OCI-LY7 (cell line): ENCODE results near the gene GNL2. TPM values are rescaled to one million over a fixed set of nuclear protein-coding genes. Genes with fewer than 3 reads are reported as not detected.

ENCODE experiments used
- Bru-seq: library from RNA; stranded (reverse); fragments of 400-500 nt; gene quantifications from one replicate; lab custom pipeline; 2021; lab: Mats Ljungman, UMichigan
- BruChase-seq, 2 experiments: library from RNA; stranded (reverse); fragments of 400-500 nt; gene quantifications; one replicate each; lab custom pipeline; 2021; lab: Mats Ljungman, UMichigan
- BruUV-seq: library from RNA; stranded (reverse); fragments of 400-500 nt; replicated peaks from 2 replicates; lab custom pipeline; 2021; lab: Mats Ljungman, UMichigan
- CTCF ChIA-PET: fragments of 300-600 bp; sonication (Branson Sonifier 250); formaldehyde crosslinking; loops from one replicate; lab custom pipeline; 2022; ENCODE audit warnings: antibody characterized with exemption; ENCODE audit not compliant: unreplicated experiment; lab: Charles Lee
- POLR2A ChIA-PET: fragments of 300-600 bp; sonication (Branson Sonifier 250); formaldehyde crosslinking; loops from one replicate; lab custom pipeline; 2022; ENCODE audit warnings: antibody characterized with exemption; lab: Charles Lee
- DNase-seq: peaks from one replicate; pipeline ENCODE4 v3.0.0-alpha.2; 2015; ENCODE audit warnings: low spot score
- H2AFZ ChIP-seq: fragments of 200-600 bp; sonication (generic), shearing (Covaris generic); 2 replicates; pipeline ENCODE4 v1.6.1; 2014; ENCODE audit warnings: mild to moderate bottlenecking, antibody characterized with exemption, low read length, moderate library complexity
- H3K27ac ChIP-seq: fragments of 200-600 bp; sonication (generic); 2 replicates; pipeline ENCODE4 v1.5.1; 2014; ENCODE audit warnings: mixed run types, low read depth, mild to moderate bottlenecking, moderate library complexity, low read length, inconsistent platforms; ENCODE audit not compliant: poor library complexity, severe bottlenecking
- H3K36me3 ChIP-seq: fragments of 200-600 bp; sonication (generic); 2 replicates; pipeline ENCODE4 v1.6.1; 2014; ENCODE audit warnings: mild to moderate bottlenecking, antibody characterized with exemption, low read length, moderate library complexity, mixed read lengths; ENCODE audit not compliant: insufficient read depth
- H3K4me1 ChIP-seq: fragments of 200-600 bp; sonication (generic); 2 replicates; pipeline ENCODE4 v1.5.1; 2014; ENCODE audit warnings: mild to moderate bottlenecking, low read length; ENCODE audit not compliant: insufficient read depth, poor library complexity, severe bottlenecking
- H3K4me2 ChIP-seq: fragments of 200-600 bp; sonication (generic); 2 replicates; pipeline ENCODE4 v1.6.1; 2014; ENCODE audit warnings: mild to moderate bottlenecking, low read length
- H3K4me3 ChIP-seq: fragments of 200-600 bp; sonication (generic); 2 replicates; pipeline ENCODE4 v1.5.1; 2014; ENCODE audit warnings: mild to moderate bottlenecking, low read depth, low read length; ENCODE audit not compliant: poor library complexity, severe bottlenecking
- H3K79me2 ChIP-seq: fragments of 200-600 bp; sonication (generic); 2 replicates; pipeline ENCODE4 v1.6.1; 2016; ENCODE audit warnings: low read depth, mild to moderate bottlenecking, low read length, moderate library complexity, mixed read lengths; ENCODE audit not compliant: insufficient read depth
- H3K9me2 ChIP-seq: fragments of 200-600 bp; sonication (generic); 2 replicates; pipeline ENCODE4 v1.6.1; 2016; ENCODE audit warnings: mild to moderate bottlenecking, low read length, mixed read lengths; ENCODE audit not compliant: insufficient read depth
- H3K9me3 ChIP-seq: fragments of 200-600 bp; sonication (generic); 2 replicates; pipeline ENCODE4 v1.6.1; 2014; ENCODE audit warnings: mild to moderate bottlenecking, mixed run types, low read length, mixed read lengths
- H4K20me1 ChIP-seq: fragments of 200-600 bp; sonication (generic); 2 replicates; pipeline ENCODE4 v1.6.1; 2014; ENCODE audit warnings: mild to moderate bottlenecking, antibody characterized with exemption, low read length, moderate library complexity, mixed read lengths; ENCODE audit not compliant: insufficient read depth
- CTCF ChIP-seq: fragments of 200-600 bp; sonication (generic); conservative IDR thresholded peaks from 2 replicates; pipeline ENCODE4 v1.5.1; 2014; ENCODE audit warnings: mild to moderate bottlenecking, antibody characterized with exemption, low read length, moderate library complexity, mixed read lengths
- EZH2phosphoT487 ChIP-seq: fragments of 200-600 bp; sonication (generic); IDR thresholded peaks from 2 replicates; pipeline ENCODE4 v1.6.1; 2018; ENCODE audit warnings: low read depth, borderline replicate concordance, mild to moderate bottlenecking, mixed run types, antibody characterized with exemption, low read length, moderate library complexity, mixed read lengths
- intact Hi-C: fragments of 100-400 bp; cut with micrococcal nuclease; formaldehyde crosslinking; loops from one replicate; pipeline ENCODE4 v1.10.0; 2022; ENCODE audit not compliant: unreplicated experiment
- long read RNA-seq: library from polyadenylated mRNA; stranded (forward); transcript quantifications from one replicate; pipeline ENCODE4 v2.0.0, GENCODE V29; 2022
- total RNA-seq, 2 experiments: library from RNA; depleted of rRNA in 1 of 2; stranded (reverse); fragments of >200 nt in 1 of 2; shearing (Covaris generic) in 1 of 2; gene quantifications; 2 replicates each; pipeline ENCODE4 v1.2.3, GENCODE V29; 2014 to 2022

The GNL2 gene
- total RNA-seq (2014; rRNA removed; shearing (Covaris generic)) (107 and 112 TPM in 2 replicates), total RNA-seq (2022) (66.8 and 72.1 TPM in 2 replicates), Bru-seq, nascent RNA (percentile 84 among the genes with signal in this experiment), BruChase-seq, experiment 1, labeled RNA remaining after a 6-hour chase (percentile 79 among the genes with signal in this experiment), BruChase-seq, experiment 2, labeled RNA remaining after a 2-hour chase (percentile 88 among the genes with signal in this experiment)
- long read RNA-seq, transcript GNL2-201 (16 exons, 2,334 nt), result major isoform, 95 of 121 reads
- long read RNA-seq, partial matches to known transcripts, result 7 of 121 reads
- long read RNA-seq, other reads (novel, unspliced or antisense), result 15 of 121 reads

GRCh38 chr1:37595440-37596181 lies at the start of gene GNL2:
Gene GNL2 (minus strand): TSS chr1:37595937. CDS start chr1:37595822, 115 bp downstream.
- BruUV-seq, result no TSS peak
- Histone ChIP-seq H3K4me3 (peak within 1 kb of the TSS; percentile 97), H3K36me3 (peaks cover 34% of the 10 kb centered on the region), H3K4me1 (peaks cover 24% of the 10 kb centered on the region), H4K20me1 (peaks cover 24% of the 10 kb centered on the region), H2AFZ (peak within 1 kb of the TSS; percentile 95), H3K27ac (peak within 1 kb of the TSS; percentile 44), H3K9me3 (no peaks in the 10 kb centered on the region), H3K9me2 (no peaks in the 10 kb centered on the region), H3K4me2 (peak within 1 kb of the TSS; percentile 87), H3K79me2 (peaks cover 40% of the 10 kb centered on the region)
- peak; percentile 97 for DNase-seq
- intact Hi-C loops, result no loop called here
- POLR2A ChIA-PET, result interaction anchor here (0.6 to 1.6 kb wide), 6 partner anchors 10 to 120 kb away, joined by 4 to 7 read pairs (median 5); no protein-coding TSS in a partner anchor
- TF ChIP-seq EZH2phosphoT487 (no peak), CTCF (no peak)
- CTCF ChIA-PET, result interaction anchor here (0.7 to 1.1 kb wide), 3 partner anchors 81 to 111 kb away, joined by 3 to 4 read pairs (median 3); partner anchors contain the start of gene MEAF6

GRCh38 chr1:37641059-37641458 lies 45.3 kb upstream of the GNL2 start:
- DNase-seq, result no peak
- no peak overlapping the region for H3K4me3 ChIP-seq
- H2AFZ ChIP-seq, result no peak overlapping the region
- H4K20me1 ChIP-seq, result no peaks in the 10 kb centered on the region
- no TSS peak for BruUV-seq
- no peaks in the 10 kb centered on the region for H3K79me2 ChIP-seq
- H3K4me1 ChIP-seq, result no peaks in the 10 kb centered on the region
- no peaks in the 10 kb centered on the region for H3K36me3 ChIP-seq
- no peaks in the 10 kb centered on the region for H3K9me3 ChIP-seq
- TF ChIP-seq CTCF (no peak), EZH2phosphoT487 (no peak)
- ChIA-PET CTCF (no interaction called here), POLR2A (no interaction called here)
- no peak overlapping the region for H3K27ac ChIP-seq
- no peaks in the 10 kb centered on the region for H3K9me2 ChIP-seq
- intact Hi-C loops, result no loop called here
- H3K4me2 ChIP-seq, result no peak overlapping the region
